Stimulated activated effector memory CD8-positive, alpha-beta T cell treated with anti-CD3 and anti-CD28 coated beads, Interleukin-12 subunit alpha, Interleukin-12 subunit beta, amount 100 ng/mL, for 72 hours (primary cell): ENCODE data around the gene ELMO1.

ENCODE experiments used
- ATAC-seq: fragments of 150-1000 bp; cut with Tn5 transposase; 2 replicates; pipeline ENCODE4 v1.10.0; 2021
- DNase-seq, 2 donors: peaks; one replicate each; pipeline ENCODE4 v3.0.0; 2021 to 2022; ENCODE audit warnings: low spot score in 2 of 2
- H3K27ac Mint-ChIP-seq: one replicate; pipeline ENCODE4 v1.8.0; 2022; ENCODE audit warnings: mild to moderate bottlenecking, mixed read lengths
- H3K36me3 Mint-ChIP-seq: one replicate; pipeline ENCODE4 v1.8.0; 2022; ENCODE audit warnings: mild to moderate bottlenecking, mixed read lengths
- H3K4me1 Mint-ChIP-seq: one replicate; pipeline ENCODE4 v1.8.0; 2022; ENCODE audit warnings: mixed read lengths
- H3K4me3 Mint-ChIP-seq: one replicate; pipeline ENCODE4 v1.8.0; 2022; ENCODE audit warnings: mild to moderate bottlenecking, mixed read lengths
- H3K9me3 Mint-ChIP-seq: one replicate; pipeline ENCODE4 v1.8.0; 2022; ENCODE audit warnings: mixed read lengths

The ELMO1 gene

GRCh38 chr7:36929791-36930190 is 518.9 kb downstream of the ELMO1 start:
- no peak for DNase-seq
- no peak for ATAC-seq
- peaks cover 7% of the 10 kb centered on the region for H3K36me3 Mint-ChIP-seq
- no peak overlapping the region for H3K4me3 Mint-ChIP-seq
- no peaks in the 10 kb centered on the region for H3K9me3 Mint-ChIP-seq
- H3K27ac Mint-ChIP-seq = no peak overlapping the region
- peaks cover 22% of the 10 kb centered on the region for H3K4me1 Mint-ChIP-seq

- Mint-ChIP-seq H3K4me1 (peaks cover 31% of the 10 kb centered on the region), H3K27ac (no peak overlapping the region), H3K9me3 (no peaks in the 10 kb centered on the region), H3K4me3 (no peak overlapping the region), H3K36me3 (peaks cover 7% of the 10 kb centered on the region)
- no peak for ATAC-seq
- no peak for DNase-seq
Measured at GRCh38 chr7:36928718-36929117, 519.9 kb downstream of the ELMO1 start.

- Mint-ChIP-seq H3K36me3 (peaks cover 7% of the 10 kb centered on the region), H3K9me3 (no peaks in the 10 kb centered on the region), H3K27ac (no peak overlapping the region), H3K4me3 (no peak overlapping the region), H3K4me1 (peaks cover 26% of the 10 kb centered on the region)
- no peak for DNase-seq
- ATAC-seq = no peak
Measured at GRCh38 chr7:36928311-36928710, 520.4 kb downstream of the ELMO1 start.

- Mint-ChIP-seq H3K4me1 (peaks cover 20% of the 10 kb centered on the region), H3K9me3 (no peaks in the 10 kb centered on the region), H3K4me3 (no peak overlapping the region), H3K36me3 (no peaks in the 10 kb centered on the region), H3K27ac (peak overlapping the region; percentile 66)
- DNase-seq (no peak), ATAC-seq (no peak)
Measured at GRCh38 chr7:36925691-36926090, 523.0 kb downstream of the ELMO1 start.

- H3K4me3 Mint-ChIP-seq = no peak overlapping the region
- H3K9me3 Mint-ChIP-seq = no peaks in the 10 kb centered on the region
- no peaks in the 10 kb centered on the region for H3K36me3 Mint-ChIP-seq
- H3K4me1 Mint-ChIP-seq = peaks cover 20% of the 10 kb centered on the region
- DNase-seq = no peak
- ATAC-seq = no peak
- H3K27ac Mint-ChIP-seq = peak overlapping the region; percentile 66
Measured at GRCh38 chr7:36925207-36925606, 523.5 kb downstream of the ELMO1 start.

- no peaks in the 10 kb centered on the region for H3K36me3 Mint-ChIP-seq
- H3K4me1 Mint-ChIP-seq = peaks cover 20% of the 10 kb centered on the region
- peak overlapping the region; percentile 71 for H3K27ac Mint-ChIP-seq
- ATAC-seq (no peak), DNase-seq (no peak)
- H3K4me3 Mint-ChIP-seq = no peak overlapping the region
- H3K9me3 Mint-ChIP-seq = no peaks in the 10 kb centered on the region
Measured at GRCh38 chr7:36923943-36924436, 524.7 kb downstream of the ELMO1 start.

GRCh38 chr7:36923185-36923584 is 525.5 kb downstream of the ELMO1 start:
- H3K27ac Mint-ChIP-seq = no peak overlapping the region
- no peaks in the 10 kb centered on the region for H3K36me3 Mint-ChIP-seq

GRCh38 chr7:36920433-36920832 is 528.2 kb downstream of the ELMO1 start:
- no peaks in the 10 kb centered on the region for H3K9me3 Mint-ChIP-seq
- no peak for DNase-seq
- no peak for ATAC-seq
- H3K4me3 Mint-ChIP-seq = no peak overlapping the region
- H3K27ac Mint-ChIP-seq = no peak overlapping the region
- no peaks in the 10 kb centered on the region for H3K36me3 Mint-ChIP-seq
- peaks cover 15% of the 10 kb centered on the region for H3K4me1 Mint-ChIP-seq

More at GRCh38 chr7:36923185-36923584, 525.5 kb downstream of the ELMO1 start:
- H3K9me3 Mint-ChIP-seq = no peaks in the 10 kb centered on the region
- H3K4me3 Mint-ChIP-seq = no peak overlapping the region
- no peak for ATAC-seq
- no peak for DNase-seq
- peaks cover 20% of the 10 kb centered on the region for H3K4me1 Mint-ChIP-seq

- H3K36me3 Mint-ChIP-seq = no peaks in the 10 kb centered on the region
- DNase-seq (no peak), ATAC-seq (no peak)
- H3K4me1 Mint-ChIP-seq = peaks cover 13% of the 10 kb centered on the region
- no peak overlapping the region for H3K4me3 Mint-ChIP-seq
- H3K9me3 Mint-ChIP-seq = no peaks in the 10 kb centered on the region
- no peak overlapping the region for H3K27ac Mint-ChIP-seq
Measured at GRCh38 chr7:36919738-36920137, 528.9 kb downstream of the ELMO1 start.

- Mint-ChIP-seq H3K4me1 (peaks cover 9% of the 10 kb centered on the region), H3K9me3 (no peaks in the 10 kb centered on the region), H3K36me3 (no peaks in the 10 kb centered on the region), H3K4me3 (no peak overlapping the region), H3K27ac (no peak overlapping the region)
- ATAC-seq (no peak), DNase-seq (no peak)
Measured at GRCh38 chr7:36918591-36918990, 530.1 kb downstream of the ELMO1 start.

- Mint-ChIP-seq H3K4me3 (no peak overlapping the region), H3K36me3 (no peaks in the 10 kb centered on the region), H3K9me3 (no peaks in the 10 kb centered on the region), H3K4me1 (peaks cover 9% of the 10 kb centered on the region), H3K27ac (no peak overlapping the region)
- DNase-seq (no peak), ATAC-seq (no peak)
Measured at GRCh38 chr7:36916619-36917018, 532.0 kb downstream of the ELMO1 start.

GRCh38 chr7:36916116-36916515 is 532.5 kb downstream of the ELMO1 start:
- H3K27ac Mint-ChIP-seq = no peak overlapping the region

GRCh38 chr7:36911788-36912187 is 536.9 kb downstream of the ELMO1 start:
- Mint-ChIP-seq H3K36me3 (no peaks in the 10 kb centered on the region), H3K9me3 (peaks cover 3% of the 10 kb centered on the region), H3K4me1 (peaks cover 9% of the 10 kb centered on the region), H3K27ac (no peak overlapping the region), H3K4me3 (no peak overlapping the region)
- DNase-seq = no peak
- ATAC-seq = no peak

More at GRCh38 chr7:36916116-36916515, 532.5 kb downstream of the ELMO1 start:
- no peak for DNase-seq
- Mint-ChIP-seq H3K4me3 (no peak overlapping the region), H3K4me1 (peaks cover 9% of the 10 kb centered on the region), H3K36me3 (no peaks in the 10 kb centered on the region), H3K9me3 (no peaks in the 10 kb centered on the region)
- no peak for ATAC-seq

GRCh38 chr7:36910859-36911258 is 537.8 kb downstream of the ELMO1 start:
- H3K36me3 Mint-ChIP-seq = no peaks in the 10 kb centered on the region
- no peak overlapping the region for H3K27ac Mint-ChIP-seq
- DNase-seq = no peak
- H3K4me1 Mint-ChIP-seq = peaks cover 5% of the 10 kb centered on the region
- no peak for ATAC-seq
- no peak overlapping the region for H3K4me3 Mint-ChIP-seq
- peaks cover 3% of the 10 kb centered on the region for H3K9me3 Mint-ChIP-seq

GRCh38 chr7:36910401-36910800 is 538.3 kb downstream of the ELMO1 start:
- DNase-seq = no peak
- H3K9me3 Mint-ChIP-seq = peaks cover 3% of the 10 kb centered on the region
- H3K27ac Mint-ChIP-seq = no peak overlapping the region
- no peak for ATAC-seq
- H3K36me3 Mint-ChIP-seq = no peaks in the 10 kb centered on the region
- peaks cover 5% of the 10 kb centered on the region for H3K4me1 Mint-ChIP-seq
- H3K4me3 Mint-ChIP-seq = no peak overlapping the region

- ATAC-seq = no peak
- peaks cover 13% of the 10 kb centered on the region for H3K4me1 Mint-ChIP-seq
Measured at GRCh38 chr7:36906956-36907635, 541.6 kb downstream of the ELMO1 start.

More at GRCh38 chr7:36906956-36907635, 541.6 kb downstream of the ELMO1 start:
- no peak for DNase-seq
- H3K9me3 Mint-ChIP-seq = peaks cover 3% of the 10 kb centered on the region
- H3K4me3 Mint-ChIP-seq = no peak overlapping the region
- no peak overlapping the region for H3K27ac Mint-ChIP-seq
- no peaks in the 10 kb centered on the region for H3K36me3 Mint-ChIP-seq
